Measurements from ENCODE around the gene ELF1. TPM values are rescaled to one million over a fixed set of nuclear protein-coding genes. Genes with fewer than 3 reads are reported as not detected.

Gene ELF1
- total and polyA plus RNA-seq, 2 donors (not counting 3 experiments of a cell fraction or from before 2014, with no cell fraction given), result 31.8 to 61.2 TPM

DNA sequence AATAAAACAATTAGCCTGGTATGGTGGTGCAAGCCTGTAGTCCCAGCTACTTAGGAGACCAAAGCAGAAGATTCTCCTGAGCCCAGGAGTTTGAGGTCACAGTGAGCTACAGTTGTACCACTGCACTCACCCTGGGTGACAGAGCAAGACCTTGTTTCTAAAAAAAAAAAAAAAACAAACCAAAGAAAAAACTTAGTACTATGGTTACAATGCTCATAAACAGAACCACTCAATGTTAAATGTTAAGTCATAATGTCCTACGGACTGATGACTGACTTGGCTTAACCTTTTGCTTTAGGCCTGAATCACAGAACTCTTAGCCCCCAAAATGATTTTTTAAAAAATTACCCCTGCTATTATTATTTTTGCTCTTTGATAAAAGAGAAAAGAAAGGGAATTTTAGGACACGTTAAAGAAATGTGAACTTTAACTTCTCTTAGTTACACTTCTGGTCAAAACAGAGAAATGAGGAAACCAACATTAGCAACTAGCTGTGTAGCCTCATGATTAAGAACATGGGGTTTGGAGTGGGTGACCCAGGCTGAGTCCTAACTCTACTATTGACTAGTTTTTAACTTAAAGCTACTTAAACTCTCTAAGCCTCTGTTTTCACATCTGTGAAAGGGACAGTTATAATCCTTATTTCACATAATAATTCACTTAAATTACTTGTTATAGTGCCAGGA lies 13.7 kb upstream of the ELF1 start:
- DNase-seq (ENCODE audit: low read depth, low spot score) (no peak), FAIRE-seq (no peak)
- no TSS peak for BruUV-seq (replicated peaks)
- Histone ChIP-seq H3K9ac (replicated peaks; ENCODE audit: extremely low read depth, insufficient read depth, low read length) (no peak overlapping the region), H3K4me2 (ENCODE audit: insufficient read depth, low read length) (no peak overlapping the region), H3K9me3 (replicated peaks; ENCODE audit: control insufficient read depth, insufficient read depth, low read length) (no peaks in the 10 kb centered on the region), H3K36me3 (ENCODE audit: control insufficient read depth in 2 of 2, extremely low read depth in 1 of 2, insufficient read depth in 2 of 2, low read length in 2 of 2) (no peaks in the 10 kb centered on the region), H3K9me1 (replicated peaks; ENCODE audit: control insufficient read depth, extremely low read depth, insufficient read depth, low read length) (no peaks in the 10 kb centered on the region), H3K27me3 (ENCODE audit: control insufficient read depth in 2 of 2, insufficient read depth in 2 of 2, low read length in 2 of 2) (no peaks in the 10 kb centered on the region), H4K20me1 (replicated peaks; ENCODE audit: control insufficient read depth, extremely low read depth, insufficient read depth, low read length) (no peaks in the 10 kb centered on the region), H3K4me1 (ENCODE audit: control insufficient read depth, extremely low read depth, insufficient read depth, low read length) (peaks cover 15% of the 10 kb centered on the region), H3K27ac (ENCODE audit: insufficient read depth, low read depth, low read length) (no peak overlapping the region), H3K4me3 (replicated peaks in 1 of 3; ENCODE audit: insufficient read depth in 1 of 3, low read depth in 1 of 3, low read length in 3 of 3) (no peak overlapping the region), H2AFZ (ENCODE audit: low read depth, low read length) (no peak overlapping the region), H3K79me2 (ENCODE audit: control insufficient read depth, insufficient read depth, low read length) (peaks cover 15% of the 10 kb centered on the region)
- POLR2A ChIA-PET, result no interaction called here
- CTCF ChIA-PET, result interaction anchor here (0.6 kb wide), 1 partner anchor 1351 kb away, joined by 3 read pairs; no protein-coding TSS in a partner anchor
- intact Hi-C loops (cut with micrococcal nuclease) (no loop called here), dilution Hi-C loops (cut with MboI; ENCODE audit: extremely low pct_ligation_motif_present, low sequenced_read_pairs) (no loop called here)
- no peak for TF ChIP-seq EZH2 (IDR thresholded peaks at IDR 0.05; ENCODE audit: borderline replicate concordance, low read depth, low read length, severe bottlenecking)
- no peak for TF ChIP-seq POLR2AphosphoS5 (IDR thresholded peaks at IDR 0.05; ENCODE audit: insufficient read depth, low read depth, low read length)
- TF ChIP-seq JUN (IDR thresholded peaks at IDR 0.05; ENCODE audit: borderline replicate concordance, insufficient read depth, insufficient read length, low read depth), result no peak
- TF ChIP-seq MYC (IDR thresholded peaks at IDR 0.05; ENCODE audit: low read depth, low read length), result no peak
- TF ChIP-seq, protein P1, sequence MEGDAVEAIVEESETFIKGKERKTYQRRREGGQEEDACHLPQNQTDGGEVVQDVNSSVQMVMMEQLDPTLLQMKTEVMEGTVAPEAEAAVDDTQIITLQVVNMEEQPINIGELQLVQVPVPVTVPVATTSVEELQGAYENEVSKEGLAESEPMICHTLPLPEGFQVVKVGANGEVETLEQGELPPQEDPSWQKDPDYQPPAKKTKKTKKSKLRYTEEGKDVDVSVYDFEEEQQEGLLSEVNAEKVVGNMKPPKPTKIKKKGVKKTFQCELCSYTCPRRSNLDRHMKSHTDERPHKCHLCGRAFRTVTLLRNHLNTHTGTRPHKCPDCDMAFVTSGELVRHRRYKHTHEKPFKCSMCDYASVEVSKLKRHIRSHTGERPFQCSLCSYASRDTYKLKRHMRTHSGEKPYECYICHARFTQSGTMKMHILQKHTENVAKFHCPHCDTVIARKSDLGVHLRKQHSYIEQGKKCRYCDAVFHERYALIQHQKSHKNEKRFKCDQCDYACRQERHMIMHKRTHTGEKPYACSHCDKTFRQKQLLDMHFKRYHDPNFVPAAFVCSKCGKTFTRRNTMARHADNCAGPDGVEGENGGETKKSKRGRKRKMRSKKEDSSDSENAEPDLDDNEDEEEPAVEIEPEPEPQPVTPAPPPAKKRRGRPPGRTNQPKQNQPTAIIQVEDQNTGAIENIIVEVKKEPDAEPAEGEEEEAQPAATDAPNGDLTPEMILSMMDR (IDR thresholded peaks at IDR 0.05; ENCODE audit: extremely low read depth in 1 of 2, insufficient read depth in 1 of 2, low read depth in 1 of 2, low read length in 2 of 2), result no peak
- no peak for TF ChIP-seq POLR2A (IDR thresholded peaks at IDR 0.05; ENCODE audit: low read depth, low read length)
- no peak for TF ChIP-seq FOS (IDR thresholded peaks at IDR 0.05; ENCODE audit: borderline replicate concordance, insufficient read depth, low read length)
- TF ChIP-seq MAX (IDR thresholded peaks at IDR 0.05; ENCODE audit: insufficient read depth, insufficient read length), result no peak
- TF ChIP-seq GATA2 (IDR thresholded peaks at IDR 0.05; ENCODE audit: insufficient read depth, insufficient read length, low read depth, low read length), result no peak
